ENCODE results near the gene LETMD1. TPM values are rescaled to one million over a fixed set of nuclear protein-coding genes. Genes with fewer than 3 reads are reported as not detected.

Gene LETMD1
- total RNA-seq, 1 donor: 23.7 TPM

DNA sequence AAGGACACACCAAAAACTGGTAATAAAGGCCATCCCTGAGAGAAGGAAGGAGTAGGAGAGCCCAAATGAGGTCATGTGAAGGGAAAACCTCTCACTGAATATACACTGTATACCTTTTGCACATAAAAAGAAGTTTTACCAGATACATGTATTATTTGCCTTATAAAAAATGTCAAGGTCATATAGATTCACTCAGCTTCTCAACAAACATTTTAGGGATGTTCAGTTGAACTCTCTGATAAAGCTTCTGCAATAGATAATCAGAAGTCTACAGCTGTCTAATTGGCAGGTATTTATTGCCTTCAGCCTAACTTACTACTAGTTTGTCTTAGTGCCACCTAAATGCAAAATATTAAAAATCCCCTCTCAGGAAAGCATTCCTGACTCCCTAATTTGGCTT lies 30.7 kb upstream of the LETMD1 start:
- TF ChIP-seq, protein P1, sequence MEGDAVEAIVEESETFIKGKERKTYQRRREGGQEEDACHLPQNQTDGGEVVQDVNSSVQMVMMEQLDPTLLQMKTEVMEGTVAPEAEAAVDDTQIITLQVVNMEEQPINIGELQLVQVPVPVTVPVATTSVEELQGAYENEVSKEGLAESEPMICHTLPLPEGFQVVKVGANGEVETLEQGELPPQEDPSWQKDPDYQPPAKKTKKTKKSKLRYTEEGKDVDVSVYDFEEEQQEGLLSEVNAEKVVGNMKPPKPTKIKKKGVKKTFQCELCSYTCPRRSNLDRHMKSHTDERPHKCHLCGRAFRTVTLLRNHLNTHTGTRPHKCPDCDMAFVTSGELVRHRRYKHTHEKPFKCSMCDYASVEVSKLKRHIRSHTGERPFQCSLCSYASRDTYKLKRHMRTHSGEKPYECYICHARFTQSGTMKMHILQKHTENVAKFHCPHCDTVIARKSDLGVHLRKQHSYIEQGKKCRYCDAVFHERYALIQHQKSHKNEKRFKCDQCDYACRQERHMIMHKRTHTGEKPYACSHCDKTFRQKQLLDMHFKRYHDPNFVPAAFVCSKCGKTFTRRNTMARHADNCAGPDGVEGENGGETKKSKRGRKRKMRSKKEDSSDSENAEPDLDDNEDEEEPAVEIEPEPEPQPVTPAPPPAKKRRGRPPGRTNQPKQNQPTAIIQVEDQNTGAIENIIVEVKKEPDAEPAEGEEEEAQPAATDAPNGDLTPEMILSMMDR (IDR thresholded peaks at IDR 0.05; ENCODE audit: insufficient read depth, low read depth, low read length): no peak
- DNase-seq (ENCODE audit: low read depth): no peak
- no peak overlapping the region for H3K4me3 ChIP-seq (ENCODE audit: low read depth, low read length)

DNA sequence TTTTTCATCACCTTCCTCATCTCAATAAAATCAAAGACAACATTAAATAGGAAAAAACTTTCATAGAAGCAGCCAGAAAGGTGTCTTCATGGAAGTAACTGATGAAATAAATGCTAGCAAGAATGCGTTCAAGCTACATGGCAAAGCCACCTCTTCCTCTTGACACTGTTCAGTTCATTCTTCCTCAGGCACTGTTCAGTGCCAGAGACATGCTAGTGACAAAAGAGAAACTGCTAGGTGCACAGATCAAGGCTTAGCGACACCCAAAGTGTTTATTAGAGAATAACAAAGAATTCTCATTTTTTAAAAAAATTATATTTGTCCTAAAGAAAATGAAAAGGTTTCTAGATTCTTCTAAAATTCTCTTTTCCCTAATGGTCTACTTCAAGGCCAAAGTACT lies 29.2 kb upstream of the LETMD1 start:
- TF ChIP-seq, protein P1 (IDR thresholded peaks at IDR 0.05; ENCODE audit: insufficient read depth, low read depth, low read length): no peak
- no peak for DNase-seq (ENCODE audit: low read depth)
- H3K4me3 ChIP-seq (ENCODE audit: low read depth, low read length): no peak overlapping the region

DNA sequence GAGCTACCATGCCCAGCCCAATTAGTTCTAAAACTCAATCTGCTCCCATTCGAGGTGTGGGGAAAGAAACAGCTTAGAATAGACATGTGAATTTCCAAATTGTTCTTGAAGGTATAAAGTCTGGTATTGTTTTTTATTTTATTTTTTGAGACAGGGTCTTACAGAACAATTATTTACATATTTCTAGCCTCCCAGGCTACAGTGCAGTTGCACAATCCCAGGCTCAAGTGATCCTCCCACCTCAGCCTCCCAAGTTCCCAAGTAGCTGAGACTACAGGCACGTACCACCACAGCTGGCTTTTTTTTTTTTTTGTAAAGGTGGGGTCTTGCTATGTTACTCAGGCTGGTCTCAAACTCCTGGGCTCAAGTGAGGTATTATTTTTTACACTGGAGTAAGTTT lies 28.2 kb upstream of the LETMD1 start:
- no peak overlapping the region for H3K4me3 ChIP-seq (ENCODE audit: low read depth, low read length)
- TF ChIP-seq, protein P1 (IDR thresholded peaks at IDR 0.05; ENCODE audit: insufficient read depth, low read depth, low read length): no peak
- DNase-seq (ENCODE audit: low read depth): no peak

DNA sequence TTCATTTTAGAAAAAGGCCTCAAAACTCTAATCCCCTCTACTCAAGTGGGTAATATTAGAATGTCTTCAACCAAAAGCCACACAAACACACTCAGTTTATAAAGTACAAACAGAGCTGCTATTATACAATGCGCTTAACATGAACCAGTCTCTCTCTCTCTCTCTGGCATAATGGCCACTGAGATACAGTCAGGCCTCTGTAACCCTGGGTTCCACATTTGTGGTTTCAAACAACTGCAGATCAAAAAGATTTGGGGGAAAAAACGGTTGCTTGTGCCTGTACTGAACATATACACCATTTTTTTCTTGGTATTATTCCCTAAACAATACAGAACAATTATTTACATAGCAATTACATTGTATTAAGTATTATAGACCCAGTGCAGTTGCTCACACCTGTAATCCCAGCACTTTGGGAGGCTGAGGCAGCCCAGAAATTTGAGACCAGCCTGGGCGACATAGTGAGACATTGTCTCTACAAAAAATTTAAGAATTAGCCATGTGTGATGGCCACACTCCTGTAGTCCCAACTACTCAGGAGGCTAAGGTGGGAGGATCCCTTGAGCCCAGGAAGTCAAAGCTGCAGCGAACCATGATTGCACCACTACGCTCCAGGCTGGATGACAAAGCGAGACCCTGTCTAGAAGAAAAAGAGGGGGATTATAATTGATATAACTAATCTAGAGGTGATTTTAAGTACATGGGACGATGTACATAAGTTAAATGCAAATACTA lies 27.5 kb upstream of the LETMD1 start:
- no peak for DNase-seq (ENCODE audit: low read depth)
- TF ChIP-seq, protein P1 (IDR thresholded peaks at IDR 0.05; ENCODE audit: insufficient read depth, low read depth, low read length): no peak

DNA sequence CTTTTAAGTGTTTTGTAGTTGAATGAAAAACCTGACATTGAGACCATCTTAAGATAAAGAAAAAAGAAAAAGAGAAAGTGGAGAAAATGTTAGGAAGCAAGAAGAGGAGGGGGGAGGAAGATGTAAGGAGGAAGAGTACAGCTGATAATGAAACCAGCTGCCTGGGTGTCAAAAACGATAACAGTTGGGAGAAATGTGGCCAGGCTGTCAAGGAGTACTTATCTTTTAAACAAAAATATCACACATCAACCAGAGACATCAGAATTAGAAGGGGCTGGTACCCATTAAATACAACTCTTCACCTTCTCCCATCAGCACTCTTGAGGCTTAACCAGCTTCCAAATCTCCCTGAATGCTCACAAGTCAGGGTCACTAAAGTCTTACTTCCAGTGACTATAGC lies 26.4 kb upstream of the LETMD1 start:
- DNase-seq (ENCODE audit: low read depth): no peak
- TF ChIP-seq, protein P1 (IDR thresholded peaks at IDR 0.05; ENCODE audit: insufficient read depth, low read depth, low read length): no peak
- no peak overlapping the region for H3K4me3 ChIP-seq (ENCODE audit: low read depth, low read length)

More for the DNA sequence above, 27.5 kb upstream of the LETMD1 start:
- H3K4me3 ChIP-seq (ENCODE audit: low read depth, low read length): no peak overlapping the region

DNA sequence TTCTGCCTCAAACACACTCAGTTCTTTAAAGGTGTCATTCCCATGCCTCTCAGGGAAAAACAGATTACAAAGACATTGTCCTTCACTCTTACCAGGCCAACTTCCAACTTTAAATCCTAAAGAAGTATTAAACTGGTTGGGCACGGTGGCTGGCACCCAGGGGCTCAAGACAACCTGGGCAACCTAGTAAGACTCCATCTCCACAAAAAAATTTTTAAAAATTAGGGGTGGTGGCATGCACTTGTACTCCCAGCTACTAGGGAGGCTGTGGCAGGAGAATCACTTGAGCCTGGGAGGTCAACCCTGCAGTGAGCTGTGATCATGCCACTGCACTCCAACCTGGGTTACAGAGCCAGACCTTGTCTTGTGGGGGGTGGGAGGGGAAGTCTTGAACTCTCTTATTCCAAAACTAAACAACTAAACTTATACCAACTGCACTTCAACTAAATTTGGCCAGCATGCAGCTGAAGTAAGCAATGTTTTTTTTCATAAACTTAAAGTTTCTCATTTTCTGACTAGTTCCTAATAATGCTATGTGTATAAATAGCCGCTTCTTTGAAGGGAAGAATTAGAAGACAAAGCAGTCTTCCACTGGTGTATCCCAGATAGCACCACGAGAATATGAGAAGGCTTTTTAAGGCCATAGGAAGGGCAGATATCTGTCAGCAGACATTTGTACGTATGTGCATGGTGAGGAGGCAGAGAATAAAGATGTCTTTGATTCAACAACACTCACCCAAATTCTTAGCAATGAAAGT lies 24.3 kb upstream of the LETMD1 start:
- DNase-seq (ENCODE audit: low read depth): no peak
- peak overlapping the region; percentile 85 for H3K4me3 ChIP-seq (ENCODE audit: low read depth, low read length)
- TF ChIP-seq, protein P1 (IDR thresholded peaks at IDR 0.05; ENCODE audit: insufficient read depth, low read depth, low read length): no peak
